GM19328 (cell line): ENCODE results near the gene NAV1.
"Not testable (repeated sequence)": the region's sequence is repeated elsewhere in the genome, so short reads cannot be mapped to it uniquely, and the experiment has no call there.

ENCODE experiments used
- ATAC-seq: cut with Tn5 transposase; IDR thresholded peaks from one replicate; pipeline ENCODE4 v1.9.1; 2021; ENCODE audit warnings: mild to moderate bottlenecking, moderate library complexity; ENCODE audit not compliant: unreplicated experiment

Gene NAV1

GRCh38 chr1:201538612-201539551 lies at the start of gene NAV1:
TSS of gene NAV1 (plus strand) at chr1:201539127. CDS start at chr1:201622885, 83,758 bp downstream.
- ATAC-seq, result no peak

DNA sequence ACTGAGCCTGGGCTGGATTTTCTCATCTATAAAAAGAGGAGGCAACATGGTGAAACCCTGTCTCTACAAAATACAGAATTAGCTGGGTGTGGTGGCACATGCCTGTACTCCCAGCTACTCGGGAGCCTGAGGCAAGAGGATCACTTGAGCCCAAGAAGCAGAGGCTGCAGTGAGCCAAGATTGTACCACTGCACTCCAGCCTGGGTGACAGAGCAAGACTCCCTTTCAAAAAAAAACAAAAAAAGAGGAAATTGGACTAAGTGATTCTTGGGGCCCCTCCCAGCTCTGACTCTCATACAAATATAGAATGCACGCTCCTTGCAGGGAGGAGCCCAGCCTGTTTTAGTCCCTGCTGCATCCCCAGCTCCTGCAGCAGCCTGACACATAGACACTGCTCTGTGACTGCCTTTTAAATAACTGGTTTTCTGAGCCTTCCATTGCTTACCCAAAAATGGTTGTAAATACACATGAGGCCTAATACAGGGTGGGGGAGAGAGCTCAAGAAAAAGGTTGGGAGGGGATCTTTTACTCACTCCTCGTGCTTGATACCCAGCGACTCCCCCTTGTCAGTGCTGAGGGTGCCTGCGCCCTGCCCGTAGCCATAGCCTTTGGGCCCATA lies 49.2 kb upstream of the NAV1 start:
- no peak for ATAC-seq

DNA sequence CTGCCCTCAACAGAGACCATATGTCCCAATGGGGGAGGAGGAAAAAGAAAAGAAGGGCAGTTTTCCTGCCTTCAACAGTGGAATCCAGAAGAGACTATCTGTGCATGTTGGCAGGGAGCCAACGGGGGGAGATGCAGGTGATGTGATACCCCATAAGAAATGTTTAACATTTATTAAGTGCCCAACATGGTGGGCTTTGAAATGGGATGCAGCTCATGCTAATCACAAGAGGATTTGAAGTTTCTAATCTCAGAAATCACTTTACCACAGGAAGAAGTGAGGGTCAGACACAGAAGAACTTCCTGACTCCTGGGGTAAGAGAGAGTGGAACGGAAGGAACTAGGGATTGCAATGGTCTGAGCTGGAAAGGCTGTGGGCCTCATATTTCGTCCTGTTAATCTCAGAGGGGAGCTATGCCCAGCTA lies 48.2 kb upstream of the NAV1 start:
- no peak for ATAC-seq

DNA sequence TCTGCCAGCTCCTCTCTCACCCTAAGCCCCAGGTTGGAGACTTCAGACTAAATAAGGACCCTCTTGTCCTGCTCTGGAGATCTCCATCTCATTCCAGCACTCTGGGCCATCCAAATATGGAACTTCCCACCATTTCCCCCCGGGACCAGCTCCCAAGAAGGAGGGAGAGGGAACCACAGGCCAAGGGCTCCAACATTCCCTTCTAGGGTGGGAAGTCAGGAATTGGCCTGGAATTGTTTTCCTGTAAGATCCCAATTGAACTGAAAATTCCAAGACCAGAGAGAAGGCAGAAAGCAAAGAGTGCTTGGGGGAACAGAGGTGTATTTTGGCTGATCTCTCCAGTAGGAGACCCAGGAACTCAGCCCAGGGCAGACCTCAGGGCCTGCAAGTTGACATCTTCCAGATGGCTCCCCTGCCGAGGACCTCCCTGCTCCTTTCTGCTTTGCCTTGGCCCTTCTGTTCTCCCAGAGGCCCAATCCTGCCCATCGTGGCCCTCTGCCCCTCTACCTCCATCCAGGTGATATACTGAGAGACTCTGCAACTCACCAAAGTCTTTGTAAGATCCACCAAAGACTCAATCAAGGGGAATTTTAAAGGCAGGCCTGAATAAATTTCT lies 46.9 kb upstream of the NAV1 start:
- ATAC-seq, result no peak

DNA sequence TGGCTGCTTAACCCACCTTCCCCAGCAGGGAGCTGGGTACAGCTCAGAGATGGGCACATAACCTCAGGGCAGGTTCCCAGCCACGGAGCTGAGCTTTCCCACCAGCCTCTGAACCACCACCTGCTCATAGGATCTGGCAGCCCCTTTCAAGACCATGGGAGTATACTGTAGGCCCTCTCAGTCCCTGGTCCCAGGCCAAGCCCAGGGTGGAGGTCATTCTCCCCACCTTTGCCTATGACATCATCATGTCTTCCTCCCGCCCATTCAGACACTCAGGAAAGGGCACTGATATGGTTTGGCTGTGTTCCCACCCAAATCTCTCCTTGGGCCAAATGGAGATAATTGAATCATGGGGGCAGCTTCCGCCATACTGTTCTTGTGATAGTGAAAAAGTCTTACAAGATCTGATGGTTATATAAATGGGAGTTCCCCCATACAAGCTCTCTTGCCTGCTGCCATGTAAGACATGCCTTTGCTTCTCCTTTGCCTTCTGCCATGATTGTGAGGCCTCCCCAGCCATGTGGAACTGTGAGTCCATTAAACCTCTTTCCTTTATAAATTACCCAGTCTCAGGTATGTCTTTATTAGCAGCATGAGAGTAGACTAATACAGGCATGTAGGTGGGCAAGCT lies 45.8 kb upstream of the NAV1 start:
- ATAC-seq, result not testable (repeated sequence)

DNA sequence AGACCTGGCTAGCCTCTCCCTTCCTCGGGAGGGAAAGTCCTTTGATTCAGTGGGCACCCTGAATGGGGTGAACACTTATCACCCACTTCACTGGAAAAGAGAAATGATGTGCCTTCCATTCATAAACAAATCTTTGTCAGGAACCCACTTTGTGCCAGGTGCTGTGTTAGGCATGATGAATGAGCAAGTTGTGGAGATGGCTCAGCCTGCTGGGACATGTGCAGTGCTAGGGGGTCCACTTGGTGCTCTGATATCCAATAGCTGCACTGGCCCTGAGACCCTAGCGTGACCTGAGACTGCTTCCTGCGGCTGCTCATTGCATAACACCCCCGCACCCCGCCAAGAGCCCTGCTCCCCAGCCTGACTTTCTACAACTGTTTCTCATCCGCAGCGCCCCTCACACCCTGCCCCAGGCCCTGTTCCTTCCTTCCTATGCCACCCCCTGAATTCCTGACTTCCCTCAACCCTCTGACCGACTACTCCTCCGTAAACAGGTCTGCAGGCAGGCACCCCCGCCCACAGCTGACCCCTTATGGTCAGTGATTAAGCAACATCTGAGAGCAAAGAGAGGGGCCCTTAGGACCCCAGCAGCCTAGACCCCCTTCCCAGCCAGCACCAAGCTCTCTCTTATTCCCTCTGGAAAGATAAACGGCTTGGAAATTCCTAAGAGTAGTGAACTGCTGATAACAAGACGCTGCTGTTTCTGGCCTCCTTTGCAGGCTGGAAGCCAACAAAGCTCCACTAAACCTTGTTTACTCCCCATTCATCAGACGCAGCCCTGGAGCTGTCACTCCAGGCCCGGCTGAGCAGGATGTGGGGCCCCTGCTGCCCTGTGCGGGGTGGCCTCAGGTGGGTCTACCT lies 44.9 kb upstream of the NAV1 start:
- ATAC-seq, result no peak

- ATAC-seq, result no peak
Observed at GRCh38 chr1:201495551-201496295, 43.2 kb upstream of the NAV1 start.

GRCh38 chr1:201496296-201496690 lies 42.6 kb upstream of the NAV1 start:
- ATAC-seq, result no peak

DNA sequence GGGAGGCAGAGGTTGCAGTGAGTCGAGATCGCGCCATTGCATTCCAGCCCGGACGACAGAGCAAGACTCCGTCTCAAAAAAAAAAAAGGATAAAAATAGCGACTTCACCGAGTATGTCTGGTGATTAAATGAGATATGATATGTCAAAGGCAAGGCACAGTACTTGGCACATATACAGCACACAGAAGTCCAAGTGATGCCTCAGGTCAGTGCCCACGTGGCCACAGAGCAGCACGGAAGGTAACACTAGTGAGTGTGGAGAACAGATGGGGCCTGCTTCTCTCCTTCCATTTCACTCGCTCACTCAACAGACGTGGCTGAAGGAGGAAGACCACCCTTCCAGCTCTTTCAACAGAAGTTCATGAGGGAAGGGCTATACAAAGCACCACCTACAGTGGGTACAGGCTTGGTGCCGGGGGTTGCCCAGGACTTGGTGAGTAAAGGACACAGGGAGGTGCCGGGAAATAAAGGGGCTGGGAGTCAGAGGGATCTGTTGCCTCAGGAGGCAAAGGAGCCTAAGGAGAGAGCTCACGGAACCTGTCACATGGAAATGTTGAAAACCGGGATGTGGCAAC lies 40.9 kb upstream of the NAV1 start:
- no peak for ATAC-seq

DNA sequence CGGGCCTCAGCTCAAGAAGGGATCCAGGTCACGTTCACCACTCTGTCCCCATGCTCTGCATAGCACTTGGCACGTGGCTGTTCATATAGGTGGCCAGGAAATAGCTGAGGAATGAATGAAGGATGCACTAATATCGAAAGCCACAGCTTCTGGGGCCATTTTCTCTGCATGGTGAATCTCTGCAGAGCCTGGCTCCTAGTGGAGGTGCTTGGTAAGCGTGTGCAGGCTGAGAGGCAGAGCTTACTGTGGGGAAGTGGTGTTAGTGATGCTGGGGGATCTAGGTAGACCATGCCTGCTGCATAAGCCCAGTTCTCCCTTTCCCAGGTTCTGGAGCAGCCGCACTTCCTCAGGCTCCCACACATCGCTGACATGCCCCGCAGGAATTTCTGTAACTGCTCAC lies 40.3 kb upstream of the NAV1 start:
- ATAC-seq, result no peak

GRCh38 chr1:201499191-201499590 lies 39.7 kb upstream of the NAV1 start:
- no peak for ATAC-seq

GRCh38 chr1:201499795-201500669 lies 38.9 kb upstream of the NAV1 start:
- ATAC-seq, result no peak

DNA sequence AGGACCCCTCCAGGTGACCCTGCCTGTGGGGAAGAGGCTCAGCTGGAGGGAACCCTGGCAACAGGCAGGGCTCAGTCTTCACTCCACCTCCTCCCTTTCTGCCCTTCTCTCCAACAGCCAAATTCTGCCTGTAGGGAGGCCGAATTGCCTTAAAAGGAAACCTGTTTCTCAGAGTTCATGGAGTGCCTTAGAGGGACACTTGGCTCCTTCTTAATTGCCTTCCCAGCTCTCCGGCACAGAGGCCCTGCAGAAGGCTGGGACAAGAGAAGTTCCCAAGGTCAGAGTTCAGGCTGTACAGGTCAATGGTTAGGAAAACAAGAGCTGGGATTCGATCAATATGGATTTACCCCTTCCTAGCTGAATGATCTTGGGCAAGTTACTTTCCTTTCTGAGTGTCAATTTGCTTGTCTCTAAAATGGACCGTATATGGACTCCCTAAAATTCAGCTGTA lies 38.2 kb upstream of the NAV1 start:
- no peak for ATAC-seq

DNA sequence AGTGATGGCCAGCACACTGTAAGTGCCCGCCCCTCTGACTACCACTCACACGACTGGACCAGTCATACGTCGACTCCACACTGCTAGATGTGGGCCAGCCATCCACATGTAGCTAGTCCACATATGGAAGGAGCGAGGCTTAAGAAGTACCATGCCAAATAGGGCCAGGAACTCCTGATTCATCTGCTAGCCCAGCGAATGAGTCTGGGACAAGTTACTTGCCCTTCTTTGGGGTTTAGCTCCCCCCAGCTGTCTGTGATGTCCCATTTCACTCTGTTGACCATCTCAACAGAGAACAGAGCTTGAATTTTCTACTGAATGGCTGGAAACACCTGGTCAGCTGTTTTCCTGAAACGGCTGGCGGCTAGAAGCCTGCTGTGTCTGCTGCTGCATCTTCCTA lies 37.8 kb upstream of the NAV1 start:
- no peak for ATAC-seq

DNA sequence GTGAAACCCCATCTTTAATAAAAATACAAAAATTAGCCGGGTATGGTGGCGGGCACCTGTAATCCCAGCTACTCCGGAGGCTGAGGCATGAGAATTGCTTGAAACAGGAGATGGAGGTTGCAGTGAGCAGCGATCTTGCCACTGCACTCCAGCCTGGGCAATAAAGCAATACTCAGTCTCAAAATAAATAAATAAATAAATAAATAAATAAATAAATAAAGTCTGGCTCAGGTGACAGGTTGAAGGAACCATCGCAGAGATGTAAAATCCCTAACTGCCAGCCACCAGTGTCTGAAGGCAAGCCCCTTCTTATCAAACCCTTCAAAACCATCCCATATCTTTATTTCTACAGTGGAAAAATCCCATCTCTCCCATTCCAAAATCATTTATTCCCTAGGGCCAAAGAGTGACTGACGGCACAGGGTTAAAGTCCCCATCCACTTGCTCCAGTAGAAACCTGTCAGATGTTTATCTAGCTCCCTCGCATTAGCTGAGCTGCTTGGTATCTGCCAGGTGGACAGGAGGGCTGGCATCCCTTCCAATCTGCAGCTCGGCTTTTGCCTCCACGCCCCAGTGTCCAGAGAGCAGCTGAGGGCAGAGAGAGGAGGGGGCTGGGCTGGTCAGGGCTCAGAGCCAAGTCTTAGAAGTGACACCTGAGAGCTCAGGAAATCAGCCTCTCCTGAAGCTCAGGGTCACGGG lies 37.0 kb upstream of the NAV1 start:
- ATAC-seq, result no peak

DNA sequence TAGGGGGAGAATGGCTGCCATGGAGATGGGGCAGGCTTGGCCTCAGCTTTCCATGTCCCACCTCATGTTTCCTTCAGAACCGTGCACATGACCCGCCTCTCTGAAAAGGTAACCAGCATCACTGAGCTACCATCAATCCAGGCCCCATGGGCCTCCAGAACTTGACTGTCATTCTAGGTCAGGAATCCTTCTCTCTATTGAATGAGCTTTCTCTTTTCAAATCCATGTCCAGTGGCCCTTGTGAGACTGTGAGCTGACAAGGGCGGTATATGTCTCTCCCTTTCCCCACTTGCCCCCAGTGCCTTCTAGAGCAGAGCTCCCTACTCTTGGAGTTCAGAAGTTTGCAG lies 36.4 kb upstream of the NAV1 start:
- no peak for ATAC-seq

- no peak for ATAC-seq
Observed at GRCh38 chr1:201503397-201504176, 35.3 kb upstream of the NAV1 start.
